Measurements from ENCODE around the gene INHBA. TPM values are rescaled to one million over a fixed set of nuclear protein-coding genes. Genes with fewer than 3 reads are reported as not detected.
A peak's percentile ranks its signal among the peaks of the same experiment; 100 is the strongest.

INHBA gene
- total RNA-seq, 2 donors from 2014 or later, result 0.52 TPM; not detected in 1

DNA sequence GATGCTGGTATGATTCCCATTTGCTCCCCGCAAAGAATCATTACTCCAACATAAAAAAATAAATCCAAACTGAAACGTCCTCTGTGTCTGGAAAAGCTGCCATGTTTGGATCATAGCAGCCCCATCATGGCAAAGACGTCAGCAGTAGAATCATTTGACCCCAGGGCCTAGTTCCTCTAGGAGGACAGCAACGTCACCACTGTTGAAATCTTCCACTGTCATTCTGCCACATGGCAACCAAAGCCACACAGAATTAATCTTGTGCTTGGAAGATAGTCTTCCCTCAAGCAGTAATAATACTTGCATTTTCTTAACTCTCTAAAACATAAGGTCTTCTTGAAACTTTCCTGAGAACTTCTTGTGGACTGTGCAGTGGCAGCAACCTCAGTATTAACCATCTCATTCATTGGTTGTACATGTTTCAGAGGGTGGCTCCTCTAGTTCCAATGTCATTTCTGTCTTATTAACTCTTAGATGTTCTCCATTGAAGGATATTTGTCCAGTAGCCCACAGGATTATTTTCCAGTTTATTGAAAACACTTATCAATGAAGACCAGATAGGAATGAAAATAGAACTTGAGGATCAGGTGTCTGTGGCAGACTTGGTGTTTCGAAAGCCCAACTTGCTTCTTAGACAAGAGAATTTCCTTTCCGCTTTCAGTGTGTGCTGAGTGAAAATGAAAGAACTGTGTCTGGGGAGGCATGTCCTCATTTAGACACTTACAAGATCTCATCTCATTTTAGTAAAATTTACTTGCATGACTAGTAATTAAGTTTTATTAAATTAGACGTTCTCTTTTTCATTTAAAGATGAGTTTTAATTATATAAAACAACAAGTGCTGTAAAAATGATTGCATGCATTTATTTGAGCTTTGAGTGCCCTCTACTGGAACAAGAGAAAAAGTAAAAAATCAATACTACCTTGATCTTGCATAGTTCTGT is 28.9 kb upstream of the INHBA start:
- no peaks in the 10 kb centered on the region for H3K27me3 ChIP-seq
- H3K9me3 ChIP-seq, result no peaks in the 10 kb centered on the region
- H3K4me3 ChIP-seq, result no peak overlapping the region
- no peaks in the 10 kb centered on the region for H3K4me1 ChIP-seq
- H3K36me3 ChIP-seq (replicated peaks in 1 of 2; ENCODE audit: insufficient read depth in 1 of 2, low read depth in 2 of 2), result no peaks in the 10 kb centered on the region
- H3K27ac ChIP-seq, result no peak overlapping the region
- intact Hi-C loops (cut with DNase I), result no loop called here
- TF ChIP-seq, protein P1, sequence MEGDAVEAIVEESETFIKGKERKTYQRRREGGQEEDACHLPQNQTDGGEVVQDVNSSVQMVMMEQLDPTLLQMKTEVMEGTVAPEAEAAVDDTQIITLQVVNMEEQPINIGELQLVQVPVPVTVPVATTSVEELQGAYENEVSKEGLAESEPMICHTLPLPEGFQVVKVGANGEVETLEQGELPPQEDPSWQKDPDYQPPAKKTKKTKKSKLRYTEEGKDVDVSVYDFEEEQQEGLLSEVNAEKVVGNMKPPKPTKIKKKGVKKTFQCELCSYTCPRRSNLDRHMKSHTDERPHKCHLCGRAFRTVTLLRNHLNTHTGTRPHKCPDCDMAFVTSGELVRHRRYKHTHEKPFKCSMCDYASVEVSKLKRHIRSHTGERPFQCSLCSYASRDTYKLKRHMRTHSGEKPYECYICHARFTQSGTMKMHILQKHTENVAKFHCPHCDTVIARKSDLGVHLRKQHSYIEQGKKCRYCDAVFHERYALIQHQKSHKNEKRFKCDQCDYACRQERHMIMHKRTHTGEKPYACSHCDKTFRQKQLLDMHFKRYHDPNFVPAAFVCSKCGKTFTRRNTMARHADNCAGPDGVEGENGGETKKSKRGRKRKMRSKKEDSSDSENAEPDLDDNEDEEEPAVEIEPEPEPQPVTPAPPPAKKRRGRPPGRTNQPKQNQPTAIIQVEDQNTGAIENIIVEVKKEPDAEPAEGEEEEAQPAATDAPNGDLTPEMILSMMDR (IDR thresholded peaks at IDR 0.05), result peak in 6 of 7 experiments; percentile 34 to 56 (median 47)
- TF ChIP-seq POLR2A (IDR thresholded peaks at IDR 0.05), result no peak
- WGBS, 2 donors, result 46 to 51% methylated on average over 7 of the region's 7 CpGs
- DNase-seq (no peak), ATAC-seq (no peak)

DNA sequence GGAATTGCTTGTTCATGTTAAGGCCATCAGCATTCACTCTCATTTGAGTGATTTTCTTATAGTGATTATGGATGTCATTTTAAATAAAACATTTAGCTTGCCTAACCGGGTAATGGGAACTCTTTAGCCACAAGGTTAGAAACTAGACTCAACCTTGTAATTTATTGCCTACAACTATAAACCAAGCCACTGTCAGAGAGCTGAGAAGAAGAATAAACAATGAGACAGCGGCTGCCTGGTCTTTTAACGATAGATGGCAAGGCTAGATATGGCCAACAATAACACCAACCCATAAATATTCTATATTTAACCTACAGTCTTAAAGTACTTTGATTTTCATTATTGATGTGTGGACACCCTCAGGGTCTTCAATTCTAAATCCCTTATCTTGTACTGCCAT is 27.8 kb upstream of the INHBA start:
- ATAC-seq, result no peak
- intact Hi-C loops (cut with DNase I), result no loop called here
- DNase-seq, result no peak
- Histone ChIP-seq H3K36me3 (replicated peaks in 1 of 2; ENCODE audit: insufficient read depth in 1 of 2, low read depth in 2 of 2) (no peaks in the 10 kb centered on the region), H3K27ac (no peak overlapping the region), H3K4me3 (no peak overlapping the region), H3K9me3 (no peaks in the 10 kb centered on the region), H3K4me1 (no peaks in the 10 kb centered on the region), H3K27me3 (no peaks in the 10 kb centered on the region)
- TF ChIP-seq POLR2A (IDR thresholded peaks at IDR 0.05), result no peak
- TF ChIP-seq, protein P1 (IDR thresholded peaks at IDR 0.05), result no peak
- WGBS, 2 donors, result 46 to 47% methylated on average over 3 of the region's 3 CpGs

DNA sequence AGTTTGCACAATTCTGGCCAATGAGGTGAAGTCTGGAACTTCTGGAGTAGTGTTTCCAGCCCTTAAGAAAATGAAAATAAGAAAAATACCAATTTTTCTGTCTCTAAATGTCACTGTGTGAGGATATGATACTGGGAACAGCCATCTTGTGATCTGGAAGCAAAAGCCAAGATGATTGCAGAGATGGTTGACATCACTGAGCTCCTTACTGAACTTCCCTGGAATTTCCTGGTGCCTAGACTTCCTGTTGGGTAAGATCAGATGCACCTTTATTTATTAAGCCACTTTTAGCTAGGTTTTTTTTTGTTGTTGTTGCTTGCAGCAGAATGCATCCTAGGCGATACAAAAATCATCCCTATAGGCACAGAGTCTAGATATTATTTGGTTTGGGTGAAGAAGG is 27.3 kb upstream of the INHBA start:
- whole genome bisulfite sequencing, 2 donors, result 72 to 73% methylated on average over 1 of the region's 1 CpG
- Histone ChIP-seq H3K36me3 (replicated peaks in 1 of 2; ENCODE audit: insufficient read depth in 1 of 2, low read depth in 2 of 2) (no peaks in the 10 kb centered on the region), H3K4me3 (no peak overlapping the region), H3K9me3 (no peaks in the 10 kb centered on the region), H3K27me3 (no peaks in the 10 kb centered on the region), H3K27ac (no peak overlapping the region), H3K4me1 (no peaks in the 10 kb centered on the region)
- intact Hi-C loops (cut with DNase I), result no loop called here
- no peak for ATAC-seq
- no peak for DNase-seq
- TF ChIP-seq POLR2A (IDR thresholded peaks at IDR 0.05), result no peak
- TF ChIP-seq, protein P1 (IDR thresholded peaks at IDR 0.05), result no peak

DNA sequence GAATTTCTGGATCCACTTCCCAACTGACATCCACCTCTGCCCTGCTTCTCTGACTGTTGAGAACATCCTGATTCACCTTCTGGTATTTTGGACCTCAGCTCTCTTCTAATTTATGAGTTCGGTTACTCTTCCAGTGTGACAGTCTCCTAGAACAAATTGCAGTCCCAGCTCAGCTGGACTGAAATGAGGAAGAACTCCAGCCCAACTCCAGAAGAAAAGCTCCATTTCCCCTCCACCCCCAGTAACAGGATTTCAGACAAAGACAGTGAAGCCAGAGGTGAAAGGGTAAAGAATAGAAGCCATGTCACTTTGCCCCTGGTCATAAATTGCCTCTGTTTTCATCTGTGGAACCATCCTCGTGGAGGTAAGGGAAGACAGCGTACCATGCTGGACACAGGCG is 26.2 kb upstream of the INHBA start:
- Histone ChIP-seq H3K4me3 (no peak overlapping the region), H3K36me3 (replicated peaks in 1 of 2; ENCODE audit: insufficient read depth in 1 of 2, low read depth in 2 of 2) (no peaks in the 10 kb centered on the region), H3K27me3 (no peaks in the 10 kb centered on the region), H3K4me1 (no peaks in the 10 kb centered on the region), H3K27ac (no peak overlapping the region), H3K9me3 (no peaks in the 10 kb centered on the region)
- DNase-seq, result no peak
- 78 to 80% methylated on average over 4 of the region's 4 CpGs for WGBS, 2 donors
- TF ChIP-seq POLR2A (IDR thresholded peaks at IDR 0.05), result no peak
- TF ChIP-seq, protein P1 (IDR thresholded peaks at IDR 0.05), result no peak
- ATAC-seq, result no peak
- intact Hi-C loops (cut with DNase I), result no loop called here

DNA sequence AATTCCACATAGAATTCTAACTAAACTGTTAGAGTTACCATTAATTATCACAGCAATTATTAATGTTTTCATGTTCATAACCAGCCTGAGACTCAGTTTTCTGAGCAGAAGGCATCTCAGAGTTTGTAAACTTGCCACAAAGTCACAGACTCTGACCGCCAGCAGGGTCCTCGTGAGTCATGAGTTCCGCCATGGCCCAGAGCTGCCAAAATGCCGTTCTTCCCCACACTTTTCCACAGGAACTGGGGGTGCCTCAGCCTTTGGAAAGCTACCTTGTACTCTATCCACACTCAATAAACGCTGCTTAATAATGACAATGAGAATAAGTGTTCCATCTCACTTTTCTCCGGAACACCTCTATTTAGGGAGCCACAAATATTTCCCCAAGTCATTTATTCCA is 22.1 kb upstream of the INHBA start:
- Histone ChIP-seq H3K4me1 (no peaks in the 10 kb centered on the region), H3K36me3 (replicated peaks in 1 of 2; ENCODE audit: insufficient read depth in 1 of 2, low read depth in 2 of 2) (no peaks in the 10 kb centered on the region), H3K9me3 (no peaks in the 10 kb centered on the region), H3K4me3 (no peak overlapping the region), H3K27me3 (no peaks in the 10 kb centered on the region), H3K27ac (no peak overlapping the region)
- DNase-seq (no peak), ATAC-seq (no peak)
- TF ChIP-seq, protein P1 (IDR thresholded peaks at IDR 0.05), result no peak
- no peak for TF ChIP-seq POLR2A (IDR thresholded peaks at IDR 0.05)
- intact Hi-C loops (cut with DNase I), result no loop called here
- 77 to 82% methylated on average over 6 of the region's 6 CpGs for WGBS, 2 donors
